HG03175 (cell line): ENCODE results near the gene LIMS2.

Experiments
- ATAC-seq: cut with Tn5 transposase; IDR thresholded peaks from one replicate; pipeline ENCODE4 v1.9.1; 2021; ENCODE audit warnings: mild to moderate bottlenecking, moderate library complexity; ENCODE audit not compliant: unreplicated experiment

Gene LIMS2

GRCh38 chr2:127624756-127625571 is 50.4 kb downstream of the LIMS2 start:
- no peak for ATAC-seq

- no peak for ATAC-seq
Measured at GRCh38 chr2:127624320-127624755, 51.0 kb downstream of the LIMS2 start.

GRCh38 chr2:127623388-127624319 is 51.7 kb downstream of the LIMS2 start:
- ATAC-seq: no peak

GRCh38 chr2:127622561-127623387 is 52.6 kb downstream of the LIMS2 start:
- ATAC-seq: no peak

GRCh38 chr2:127621981-127622431 is 53.3 kb downstream of the LIMS2 start:
- ATAC-seq: no peak

GRCh38 chr2:127620866-127621265 is 54.5 kb downstream of the LIMS2 start:
- no peak for ATAC-seq

GRCh38 chr2:127619877-127620705 is 55.2 kb downstream of the LIMS2 start:
- ATAC-seq: no peak

- no peak for ATAC-seq
Measured at GRCh38 chr2:127619203-127619590, 56.1 kb downstream of the LIMS2 start.

- ATAC-seq: no peak
Measured at GRCh38 chr2:127618551-127619202, 56.7 kb downstream of the LIMS2 start.

- no peak for ATAC-seq
Measured at GRCh38 chr2:127615511-127616166, 59.7 kb downstream of the LIMS2 start.

- no peak for ATAC-seq
Measured at GRCh38 chr2:127614731-127615130, 60.6 kb downstream of the LIMS2 start.

GRCh38 chr2:127614246-127614645 is 61.1 kb downstream of the LIMS2 start:
- no peak for ATAC-seq

- no peak for ATAC-seq
Measured at GRCh38 chr2:127612111-127612822, 63.1 kb downstream of the LIMS2 start.

GRCh38 chr2:127611076-127611925 is 64.0 kb downstream of the LIMS2 start:
- no peak for ATAC-seq

GRCh38 chr2:127610561-127610960 is 64.8 kb downstream of the LIMS2 start:
- no peak for ATAC-seq

GRCh38 chr2:127609818-127610217 is 65.5 kb downstream of the LIMS2 start:
- no peak for ATAC-seq

- no peak for ATAC-seq
Measured at GRCh38 chr2:127609031-127609751, 66.1 kb downstream of the LIMS2 start.
